HepG2 (cell line): Measurements from ENCODE around the gene SLC2A13. TPM values are rescaled to one million over a fixed set of nuclear protein-coding genes. Genes with fewer than 3 reads are reported as not detected.

Experiments
- ATAC-seq: fragments of 200-7000 bp; cut with Tn5 transposase; 3 replicates; pipeline ENCODE4 v1.9.1; 2020; ENCODE audit warnings: mild to moderate bottlenecking, moderate library complexity
- BruUV-seq: library from RNA; stranded (reverse); fragments of 400-500 nt; replicated peaks from 2 replicates; lab custom pipeline; 2021; lab: Mats Ljungman, UMichigan
- CTCF ChIA-PET: fragments of 300-600 bp; formaldehyde crosslinking; extraction: SDS; loops from one replicate; lab custom pipeline; 2021; ENCODE audit warnings: low total read pairs, inconsistent platforms, low intra/inter-chr PET ratio; lab: Yijun Ruan, JAX
- POLR2A ChIA-PET: fragments of 350-600 bp; sonication (Branson Sonifier 250); formaldehyde crosslinking; loops from one replicate; lab custom pipeline; 2020; ENCODE audit warnings: antibody characterized with exemption, inconsistent platforms; lab: Yijun Ruan, JAX
- DNase-seq: peaks from one replicate; pipeline ENCODE4 v3.0.0-alpha.2; 2015; ENCODE audit warnings: low spot score
- FAIRE-seq: peaks from 3 replicates; lab custom pipeline; 2011; peaks lifted over from hg19 to GRCh38; lab: Jason Lieb, UNC
- H2AFZ ChIP-seq: one replicate; pipeline ENCODE4 v1.6.1; 2011; ENCODE audit warnings: low read length, inconsistent platforms
- H3K27ac ChIP-seq: fragments of 300-600 bp; 3 replicates; pipeline ENCODE4 v1.8.0; 2011; ENCODE audit warnings: mixed run types, mild to moderate bottlenecking, mixed read lengths, low read length, inconsistent platforms; ENCODE audit not compliant: insufficient read depth; ENCODE audit errors: extremely low read length
- H3K27me3 ChIP-seq, 2 experiments: fragments of 200-600 bp in 1 of 2; 2 replicates in 1 of 2; 3 replicates in 1 of 2; pipeline versions ENCODE4 v1.6.0 to v1.8.0; 2011; ENCODE audit warnings: low read length in 2 of 2, mild to moderate bottlenecking in 2 of 2, moderate library complexity in 2 of 2, inconsistent platforms in 1 of 2; ENCODE audit not compliant: insufficient read depth in 2 of 2, control insufficient read depth in 1 of 2
- H3K36me3 ChIP-seq, 2 experiments: fragments of 200-600 bp in 1 of 2; replicated peaks in 1 of 2; 2 replicates in 1 of 2; 3 replicates in 1 of 2; pipeline versions ENCODE4 v1.5.1 to v1.8.0; 2011; ENCODE audit warnings: low read length in 2 of 2, inconsistent platforms in 1 of 2; ENCODE audit not compliant: insufficient read depth in 2 of 2, control insufficient read depth in 1 of 2
- H3K4me1 ChIP-seq: 2 replicates; pipeline ENCODE4 v1.5.1; 2012; ENCODE audit warnings: low read length, inconsistent platforms; ENCODE audit not compliant: insufficient read depth
- H3K4me2 ChIP-seq: 2 replicates; pipeline ENCODE4 v1.6.0; 2011; ENCODE audit warnings: low read depth, low read length, inconsistent platforms
- H3K4me3 ChIP-seq, 3 experiments: fragments of 200-600 bp in 1 of 3; sonication (generic), shearing (Covaris generic) in 1 of 3; replicated peaks in 1 of 3; 2 replicates each; pipeline ENCODE4 v1.5.1; 2011 to 2016; ENCODE audit warnings: low read length in 3 of 3, inconsistent platforms in 2 of 3, low read depth in 2 of 3, mild to moderate bottlenecking in 2 of 3, control low read depth in 1 of 3, mixed read lengths in 1 of 3; ENCODE audit not compliant: insufficient read depth in 1 of 3
- H3K79me2 ChIP-seq: one replicate; pipeline ENCODE4 v1.6.1; 2011; ENCODE audit warnings: low read length, inconsistent platforms; ENCODE audit not compliant: insufficient read depth
- H3K9ac ChIP-seq: 2 replicates; pipeline ENCODE4 v1.6.0; 2011; ENCODE audit warnings: mild to moderate bottlenecking, low read depth, low read length, inconsistent platforms; ENCODE audit not compliant: insufficient read depth
- H3K9me3 ChIP-seq: 2 replicates; pipeline ENCODE4 v1.5.1; 2012; ENCODE audit warnings: mild to moderate bottlenecking, low read length
- H4K20me1 ChIP-seq: 2 replicates; pipeline ENCODE4 v1.6.0; 2011; ENCODE audit warnings: inconsistent platforms, mild to moderate bottlenecking, low read length, moderate library complexity; ENCODE audit not compliant: insufficient read depth
- ZNF260 ChIP-seq: sonication (generic); formaldehyde crosslinking; IDR thresholded peaks from 2 replicates; pipeline ENCODE4 v1.4.0; 2020; ENCODE audit warnings: missing genetic modification reagents, low read depth, mild to moderate bottlenecking, borderline replicate concordance
- ZNF282 ChIP-seq: fragments of 450-650 bp; IDR thresholded peaks from 2 replicates; pipeline ENCODE4 v1.6.1; 2018; ENCODE audit not compliant: partially characterized antibody
- WGBS: methylation state at CpG from one replicate; pipeline ENCODE4 v1.1.6; 2017; ENCODE audit warnings: low lambda C conversion rate; 5-methylcytosine and 5-hydroxymethylcytosine counted together
- in situ Hi-C: cut with HindIII; loops from 2 replicates; pipeline ENCODE4 v1.10.0; 2017; ENCODE audit warnings: low pct_unique_long_range_greater_than_20kb; ENCODE audit not compliant: extremely low pct_ligation_motif_present
- intact Hi-C: fragments of 100-400 bp; cut with micrococcal nuclease; formaldehyde crosslinking; loops from one replicate; pipeline ENCODE4 v1.10.0; 2022; ENCODE audit not compliant: unreplicated experiment
- polyA plus RNA-seq, 8 experiments: library from polyadenylated mRNA; depleted of rRNA in 3 of 8; stranded (reverse) in 7 of 8; unstranded in 1 of 8; fragments of >200 nt; fragmentation: Illumina TruSeq in 4 of 8; extraction: Trizol in 4 of 8; gene quantifications; 2 replicates each; pipeline versions ENCODE4 v1.2.1 to v1.2.3, GENCODE V29; 2011 to 2016; ENCODE audit warnings: low read depth in 4 of 8, missing spikeins in 1 of 8, mixed read lengths in 1 of 8; ENCODE audit not compliant: insufficient read depth in 1 of 8
- total RNA-seq, 5 experiments: library from RNA; depleted of rRNA; stranded (reverse); fragments of >200 nt; fragmentation: Illumina TruSeq; extraction: Trizol; gene quantifications; 2 replicates each; pipeline ENCODE4 v1.2.3, GENCODE V29; 2016; ENCODE audit warnings: low read depth in 1 of 5
- TF ChIP-seq, protein P1 (sequence below), 2 experiments: fragments of 450-650 bp in 1 of 2; sonication (generic) in 1 of 2; formaldehyde crosslinking in 1 of 2; IDR thresholded peaks; 2 replicates each; pipeline versions ENCODE4 v1.6.1 to v1.8.0; 2016 to 2022; ENCODE audit warnings: antibody characterized with exemption in 1 of 2, mild to moderate bottlenecking in 1 of 2, missing genetic modification reagents in 1 of 2

SLC2A13 gene
- total and polyA plus RNA-seq, 2 of the 13 experiments (the other 11 are each of a cell fraction or from before 2014, with no cell fraction given), result 5.5 to 6.0 TPM

DNA sequence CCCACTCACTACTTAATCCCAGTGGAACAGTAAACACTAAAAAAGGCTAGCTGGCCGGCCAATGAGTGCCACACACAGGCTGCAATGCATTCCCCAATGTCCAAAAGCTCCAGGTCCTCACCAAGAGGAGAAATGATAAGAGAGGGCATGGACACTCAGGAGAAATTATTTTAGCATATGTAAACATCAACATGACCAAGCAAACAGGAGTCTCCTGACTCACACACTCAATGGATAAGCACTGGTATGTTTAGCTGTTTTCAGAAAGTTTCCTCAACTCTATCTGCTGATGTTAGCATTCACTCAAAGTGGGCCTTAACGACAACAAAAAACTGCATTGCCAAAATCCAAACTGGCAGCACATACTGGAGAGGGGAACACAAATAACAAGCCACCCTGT is 105.0 kb downstream of the SLC2A13 start (continued):
- TF ChIP-seq, protein P1, sequence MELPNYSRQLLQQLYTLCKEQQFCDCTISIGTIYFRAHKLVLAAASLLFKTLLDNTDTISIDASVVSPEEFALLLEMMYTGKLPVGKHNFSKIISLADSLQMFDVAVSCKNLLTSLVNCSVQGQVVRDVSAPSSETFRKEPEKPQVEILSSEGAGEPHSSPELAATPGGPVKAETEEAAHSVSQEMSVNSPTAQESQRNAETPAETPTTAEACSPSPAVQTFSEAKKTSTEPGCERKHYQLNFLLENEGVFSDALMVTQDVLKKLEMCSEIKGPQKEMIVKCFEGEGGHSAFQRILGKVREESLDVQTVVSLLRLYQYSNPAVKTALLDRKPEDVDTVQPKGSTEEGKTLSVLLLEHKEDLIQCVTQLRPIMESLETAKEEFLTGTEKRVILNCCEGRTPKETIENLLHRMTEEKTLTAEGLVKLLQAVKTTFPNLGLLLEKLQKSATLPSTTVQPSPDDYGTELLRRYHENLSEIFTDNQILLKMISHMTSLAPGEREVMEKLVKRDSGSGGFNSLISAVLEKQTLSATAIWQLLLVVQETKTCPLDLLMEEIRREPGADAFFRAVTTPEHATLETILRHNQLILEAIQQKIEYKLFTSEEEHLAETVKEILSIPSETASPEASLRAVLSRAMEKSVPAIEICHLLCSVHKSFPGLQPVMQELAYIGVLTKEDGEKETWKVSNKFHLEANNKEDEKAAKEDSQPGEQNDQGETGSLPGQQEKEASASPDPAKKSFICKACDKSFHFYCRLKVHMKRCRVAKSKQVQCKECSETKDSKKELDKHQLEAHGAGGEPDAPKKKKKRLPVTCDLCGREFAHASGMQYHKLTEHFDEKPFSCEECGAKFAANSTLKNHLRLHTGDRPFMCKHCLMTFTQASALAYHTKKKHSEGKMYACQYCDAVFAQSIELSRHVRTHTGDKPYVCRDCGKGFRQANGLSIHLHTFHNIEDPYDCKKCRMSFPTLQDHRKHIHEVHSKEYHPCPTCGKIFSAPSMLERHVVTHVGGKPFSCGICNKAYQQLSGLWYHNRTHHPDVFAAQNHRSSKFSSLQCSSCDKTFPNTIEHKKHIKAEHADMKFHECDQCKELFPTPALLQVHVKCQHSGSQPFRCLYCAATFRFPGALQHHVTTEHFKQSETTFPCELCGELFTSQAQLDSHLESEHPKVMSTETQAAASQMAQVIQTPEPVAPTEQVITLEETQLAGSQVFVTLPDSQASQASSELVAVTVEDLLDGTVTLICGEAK (IDR thresholded peaks at IDR 0.05), result no peak
- TF ChIP-seq, protein P1 (CRISPR knock-in tag; IDR thresholded peaks at IDR 0.05), result no peak

DNA sequence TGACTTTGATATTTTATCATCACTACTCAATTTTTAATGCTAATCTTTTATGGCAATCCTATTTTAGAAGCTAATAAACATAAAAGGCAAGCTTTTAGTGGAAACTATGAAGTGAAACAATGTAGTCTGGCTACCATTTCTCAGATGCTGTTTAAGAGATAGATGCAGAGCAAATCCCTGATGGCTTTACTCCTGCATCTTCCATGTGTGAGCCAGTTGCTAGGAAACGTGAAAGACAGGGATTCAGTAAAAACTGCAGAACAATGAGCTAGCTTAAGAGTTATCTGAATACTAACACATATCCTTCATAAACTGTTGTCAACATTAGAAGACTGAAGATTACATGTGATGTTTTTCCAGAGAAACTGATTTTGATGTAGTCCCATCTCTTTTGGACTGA is 112.6 kb downstream of the SLC2A13 start:
- no peaks in the 10 kb centered on the region for H3K9me3 ChIP-seq
- H3K36me3 ChIP-seq, result no peaks in the 10 kb centered on the region
- no peak for TF ChIP-seq ZNF260 (CRISPR knock-in tag)
- no peak for TF ChIP-seq ZNF282
- H3K4me3 ChIP-seq, result no peak overlapping the region
- no peaks in the 10 kb centered on the region for H3K79me2 ChIP-seq
- no peak overlapping the region for H3K27ac ChIP-seq
- H3K27me3 ChIP-seq, result no peaks in the 10 kb centered on the region
- WGBS, result 86% methylated on average over 1 of the region's 1 CpG
- CTCF ChIA-PET, result no interaction called here
- no peak overlapping the region for H3K4me2 ChIP-seq
- no peaks in the 10 kb centered on the region for H4K20me1 ChIP-seq
- FAIRE-seq (no peak), DNase-seq (no peak), ATAC-seq (no peak)
- POLR2A ChIA-PET, result no interaction called here
- H2AFZ ChIP-seq, result no peak overlapping the region
- H3K4me1 ChIP-seq, result no peaks in the 10 kb centered on the region
- BruUV-seq, result no TSS peak
- H3K9ac ChIP-seq, result no peak overlapping the region
- in situ Hi-C loops, result no loop called here
- intact Hi-C loops, result no loop called here
